HG03457 (cell line): ENCODE measurements around the gene CEACAM5.
"Not testable (repeated sequence)": the region's sequence is repeated elsewhere in the genome, so short reads cannot be mapped to it uniquely, and the experiment has no call there.

Source experiments
- ATAC-seq: cut with Tn5 transposase; IDR thresholded peaks from one replicate; pipeline ENCODE4 v1.9.1; 2021; ENCODE audit warnings: moderate number of reproducible peaks; ENCODE audit not compliant: unreplicated experiment

Gene CEACAM5

DNA sequence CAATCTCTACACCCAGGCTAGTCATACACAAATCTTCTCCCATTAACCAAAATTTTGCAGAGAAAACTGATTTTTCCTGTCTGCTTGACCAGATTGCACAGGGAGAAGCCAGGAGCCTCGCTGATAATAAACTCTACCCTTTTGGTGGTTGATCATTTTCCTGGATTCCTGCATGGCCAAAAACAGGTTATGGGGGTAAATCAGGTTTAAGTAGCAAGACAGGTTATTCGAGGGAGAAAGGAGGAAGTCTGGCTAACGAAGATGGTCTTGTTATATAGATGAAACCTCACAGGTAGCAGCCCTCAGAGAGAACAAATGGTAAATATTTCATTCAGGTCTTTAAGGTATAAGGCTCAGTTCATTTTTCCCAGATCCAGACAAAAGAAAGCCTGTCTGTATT lies 30.9 kb downstream of the CEACAM5 start:
- ATAC-seq, result no peak

DNA sequence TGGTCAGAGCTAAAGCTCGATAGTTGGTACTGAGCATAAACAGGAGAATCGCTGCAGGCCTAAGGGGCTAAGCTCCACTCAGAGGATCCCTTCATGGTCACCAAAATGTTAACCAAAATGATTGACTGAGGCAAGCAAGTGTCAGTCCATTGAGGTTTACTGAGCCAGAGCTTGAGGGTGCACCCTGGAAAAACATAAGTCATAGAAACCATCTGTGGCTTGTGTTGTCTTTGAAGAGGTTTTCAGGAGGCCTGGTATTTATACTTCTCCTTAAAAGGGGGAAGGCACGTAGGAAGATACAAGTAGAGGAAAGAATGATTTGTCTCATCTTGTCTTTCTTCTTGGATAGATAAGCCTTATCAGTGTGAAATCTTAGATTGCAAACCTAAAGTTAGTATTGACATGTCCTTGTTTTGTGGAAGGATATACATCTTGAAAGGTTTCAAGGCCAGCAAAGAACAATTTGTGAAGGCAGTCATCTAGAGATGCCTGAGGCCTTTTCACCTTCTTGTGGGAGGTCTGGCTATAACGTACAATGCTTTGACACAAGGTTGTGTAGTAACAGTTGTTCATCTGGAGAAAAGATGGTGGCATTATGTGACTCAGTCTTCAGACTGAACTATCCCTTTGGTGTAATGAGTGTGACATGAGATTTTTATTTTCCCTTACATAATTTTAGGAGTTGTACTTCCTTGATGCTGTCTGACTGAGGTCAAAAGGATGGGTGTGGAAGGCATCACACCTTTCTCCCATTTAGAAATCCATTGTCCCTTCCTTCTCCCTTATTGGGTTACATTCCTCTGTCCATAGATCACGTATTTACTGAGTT lies 32.2 kb downstream of the CEACAM5 start:
- ATAC-seq, result no peak

DNA sequence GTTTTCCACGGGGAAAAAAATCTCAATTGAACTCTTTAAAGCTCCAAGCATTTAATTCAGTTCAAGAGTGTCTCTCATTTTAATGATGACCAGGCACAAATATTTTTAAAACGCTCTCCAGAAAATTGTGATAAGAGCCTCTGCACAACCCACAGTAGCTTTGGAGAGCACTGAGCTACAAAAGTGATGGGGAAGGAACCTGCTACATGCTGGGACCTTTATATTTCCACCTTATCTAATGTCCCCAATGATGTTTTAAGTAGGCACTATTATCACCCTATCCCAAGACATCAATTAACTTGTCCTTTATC lies 32.8 kb downstream of the CEACAM5 start:
- no peak for ATAC-seq

DNA sequence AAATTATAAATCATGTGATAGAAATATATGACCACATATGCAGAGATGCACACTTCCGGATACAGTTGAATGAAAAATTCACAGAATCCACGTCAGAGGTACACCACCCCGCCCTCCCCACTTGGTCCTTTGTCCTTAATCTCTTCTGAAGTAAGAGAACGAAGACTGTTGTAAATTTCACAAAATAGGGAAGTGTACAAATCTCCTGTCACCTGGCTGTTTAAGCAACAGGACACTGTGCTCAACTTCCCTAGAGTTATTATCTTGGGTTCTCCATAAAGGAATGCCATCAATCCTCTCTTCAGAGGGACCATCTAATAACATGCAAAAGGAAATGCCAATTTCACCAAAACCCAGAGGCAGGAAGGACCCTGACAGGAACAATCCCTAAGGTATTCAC lies 36.4 kb downstream of the CEACAM5 start:
- no peak for ATAC-seq

DNA sequence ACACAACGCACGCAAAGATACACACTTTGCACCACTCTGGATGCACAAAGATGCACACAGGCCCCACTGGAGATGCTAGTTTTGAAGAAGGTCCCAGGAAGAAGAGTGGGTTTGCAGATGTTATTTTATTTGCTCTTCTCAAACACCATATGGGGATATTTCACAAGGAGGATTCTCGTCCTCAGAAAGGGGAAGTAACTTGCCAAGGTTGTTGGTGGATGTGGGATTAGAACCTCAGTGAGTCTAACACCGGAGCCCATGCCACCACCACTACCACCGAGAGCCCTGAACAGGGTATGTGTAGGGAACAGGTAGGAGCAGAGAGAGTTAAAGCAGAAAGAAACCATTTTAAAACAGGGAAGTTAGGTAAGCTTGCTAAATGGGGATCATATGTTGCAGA lies 37.3 kb downstream of the CEACAM5 start:
- ATAC-seq, result no peak

DNA sequence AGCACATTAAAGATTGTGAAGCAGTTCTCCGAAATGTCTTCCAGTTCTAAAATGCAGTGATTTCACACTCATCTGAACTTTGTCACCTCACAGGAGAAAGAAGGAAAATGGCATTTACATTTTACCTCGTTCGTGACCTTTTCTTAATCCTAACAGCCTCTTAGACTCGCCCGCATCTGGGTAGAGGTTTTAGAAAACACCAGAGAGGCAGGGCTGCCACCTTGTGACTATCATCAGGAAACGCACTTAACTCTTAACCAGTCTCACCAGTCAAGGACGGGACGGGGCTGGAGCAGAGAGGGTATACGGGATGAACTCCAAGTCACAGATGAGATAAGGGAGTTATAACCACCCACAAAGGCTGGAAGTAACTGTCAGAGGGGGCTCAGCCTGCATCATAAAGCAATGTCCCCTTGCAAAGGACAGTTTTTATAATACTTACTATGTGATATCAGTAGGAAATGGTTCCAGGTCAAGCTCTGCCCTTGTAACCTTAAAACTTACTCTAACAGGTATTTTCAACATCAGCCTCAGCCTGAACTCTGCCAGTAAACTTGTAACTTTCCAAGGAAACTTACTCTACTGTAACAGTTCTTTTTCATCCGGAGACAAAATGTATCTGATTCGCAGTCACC lies 38.3 kb downstream of the CEACAM5 start:
- ATAC-seq, result no peak

DNA sequence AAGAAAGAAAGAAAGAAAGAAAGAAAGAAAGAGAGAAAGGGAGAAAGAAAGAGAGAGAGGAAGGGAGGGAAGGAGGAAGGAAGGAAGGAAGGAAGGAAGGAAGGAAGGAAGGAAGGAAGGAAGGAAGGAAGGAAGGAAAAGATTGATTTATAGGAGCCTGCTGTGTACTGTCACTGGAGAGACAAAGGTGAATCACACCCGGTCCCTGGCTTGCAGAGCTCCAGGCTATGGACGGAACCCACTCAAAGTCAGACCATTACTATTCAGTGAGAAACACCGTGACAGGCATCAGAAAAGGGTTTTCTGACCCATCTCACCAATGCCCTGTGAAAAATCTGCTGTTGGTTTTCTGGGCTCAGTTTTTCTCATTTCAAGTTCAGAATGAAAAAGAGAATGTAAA lies 39.6 kb downstream of the CEACAM5 start:
- ATAC-seq, result no peak

DNA sequence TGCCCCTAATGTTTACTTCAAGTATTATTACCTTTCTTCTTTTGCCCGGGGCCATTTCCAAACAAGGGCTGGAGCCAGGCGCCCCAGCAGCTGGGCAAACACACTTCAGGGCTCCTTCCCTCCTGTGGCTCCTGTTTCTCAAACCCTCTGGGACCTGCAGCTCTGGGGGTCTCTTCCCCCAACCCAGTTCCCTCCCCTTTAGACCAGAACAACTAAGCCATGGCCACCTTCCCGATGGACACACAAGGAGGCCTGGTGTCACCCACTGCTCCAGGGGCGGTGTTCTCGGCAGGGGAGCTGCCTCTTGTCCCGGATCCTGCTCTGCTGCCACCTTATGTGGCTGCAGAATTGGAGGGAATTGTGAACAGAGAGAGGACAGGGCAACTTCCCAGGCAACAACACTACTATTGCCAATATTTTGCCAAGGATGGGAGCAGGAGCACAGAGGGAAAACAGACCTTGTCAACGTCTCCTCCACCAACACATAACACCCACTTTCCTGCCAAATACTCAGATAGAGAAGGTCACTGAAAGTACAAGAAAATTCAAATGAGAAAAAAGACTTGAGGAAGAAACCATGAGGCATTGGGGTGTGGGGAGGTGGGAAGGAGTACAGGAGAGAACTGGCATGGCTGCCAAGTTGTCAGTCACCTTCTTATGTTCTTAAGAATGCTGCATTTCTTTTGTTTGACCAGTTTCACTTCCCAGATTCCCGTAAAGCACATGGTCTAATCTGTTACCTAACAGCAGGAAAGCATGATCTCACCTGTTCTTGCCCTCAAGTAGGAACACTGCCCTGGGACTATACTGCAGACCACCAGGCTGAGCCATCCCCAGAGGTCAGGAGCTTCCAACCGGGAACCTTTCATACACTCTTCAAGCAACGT lies 42.1 kb downstream of the CEACAM5 start:
- not testable (repeated sequence) for ATAC-seq

DNA sequence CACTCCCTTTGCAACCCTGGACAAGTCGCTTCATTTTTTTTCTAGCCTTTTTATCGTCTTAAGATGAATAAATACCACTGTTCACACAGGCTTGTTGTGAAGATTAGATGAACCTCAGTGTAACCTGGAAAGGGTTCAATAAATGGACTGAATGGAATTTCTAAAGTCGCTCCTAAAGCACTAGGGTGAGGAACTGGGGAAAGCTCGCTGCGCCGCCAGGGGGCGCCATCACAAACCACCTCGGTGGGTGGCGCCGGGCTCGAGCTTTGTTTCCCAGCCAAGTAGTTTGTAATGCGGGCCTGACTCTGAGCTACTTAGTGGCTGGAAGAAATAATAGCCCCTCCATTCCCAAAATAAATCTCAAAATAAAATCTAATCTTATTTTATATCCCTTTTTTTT lies 44.7 kb downstream of the CEACAM5 start:
- ATAC-seq, result no peak

DNA sequence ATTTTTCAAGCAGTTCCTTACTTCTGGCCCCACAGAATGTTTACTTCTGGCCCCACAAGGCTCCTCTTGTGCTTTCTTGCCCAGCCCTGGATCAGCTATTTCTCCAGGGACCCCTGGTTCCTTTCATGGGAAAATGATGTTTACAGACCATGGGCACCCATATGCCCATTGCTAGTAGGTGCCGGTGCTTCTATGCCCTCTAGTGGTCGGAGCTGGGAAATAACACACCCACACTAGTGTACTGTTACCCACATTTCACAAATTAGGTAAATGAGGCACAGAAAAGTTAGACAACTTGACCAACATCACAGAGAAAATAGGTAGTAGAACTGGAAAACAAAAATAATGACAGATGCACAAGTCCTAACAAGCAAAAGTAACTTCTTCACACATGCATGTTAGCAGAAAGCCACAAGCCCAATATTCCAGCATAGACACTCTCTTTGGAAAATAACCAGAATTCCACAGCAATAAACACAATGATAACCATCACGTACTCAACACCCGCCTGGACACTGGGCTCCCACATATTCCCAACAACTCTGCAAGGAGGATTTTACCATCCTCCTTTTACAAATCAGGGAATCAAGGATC lies 45.6 kb downstream of the CEACAM5 start:
- no peak for ATAC-seq

DNA sequence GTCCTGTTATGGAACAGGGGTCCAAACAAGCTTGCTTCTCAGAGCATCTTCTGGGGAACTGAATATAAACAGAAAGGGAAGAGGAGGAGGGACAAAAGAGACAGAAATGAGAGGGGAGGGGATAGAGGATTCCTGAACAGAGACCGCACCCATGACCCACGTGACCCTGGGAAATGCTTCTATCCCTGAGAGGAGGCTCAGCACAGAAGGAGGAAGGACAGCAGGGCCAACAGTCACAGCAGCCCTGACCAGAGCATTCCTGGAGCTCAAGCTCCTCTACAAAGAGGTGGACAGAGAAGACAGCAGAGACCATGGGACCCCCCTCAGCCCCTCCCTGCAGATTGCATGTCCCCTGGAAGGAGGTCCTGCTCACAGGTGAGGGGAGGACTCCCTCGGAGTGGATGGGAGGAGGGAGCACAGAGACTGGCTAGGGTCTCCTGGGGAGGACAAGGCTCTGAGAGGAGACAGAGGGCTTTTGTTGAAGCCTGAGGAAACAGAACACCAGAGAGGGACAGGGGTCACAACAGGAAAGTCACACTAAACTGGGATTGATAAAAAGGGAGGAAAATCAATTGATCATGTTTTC lies 47.0 kb downstream of the CEACAM5 start, which contains the start of gene CEACAM6:
TSS of gene CEACAM6 (plus strand) at position 203 of the 586 bp plus-strand sequence. CDS start at position 312, 109 bp downstream.
- ATAC-seq, result no peak

DNA sequence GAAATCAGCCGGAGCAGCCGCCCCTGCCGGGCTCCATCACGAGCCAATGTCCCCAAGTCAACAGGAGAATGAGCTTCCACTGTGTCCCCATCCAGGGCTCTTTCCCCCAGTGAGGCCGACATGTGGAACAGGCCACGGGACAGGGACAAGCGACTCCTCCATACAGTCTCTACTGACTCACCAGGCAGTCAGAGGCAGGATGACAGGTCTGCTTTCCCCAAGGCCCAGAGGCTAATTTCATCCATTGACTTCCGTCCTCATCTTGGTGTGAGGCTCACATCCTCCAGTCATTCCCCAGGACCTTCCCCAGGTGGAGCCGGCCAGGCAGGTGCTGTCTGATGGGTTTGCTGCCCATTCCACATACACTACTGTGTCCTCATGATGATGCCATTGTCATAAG lies 50.4 kb downstream of the CEACAM5 start:
- no peak for ATAC-seq

DNA sequence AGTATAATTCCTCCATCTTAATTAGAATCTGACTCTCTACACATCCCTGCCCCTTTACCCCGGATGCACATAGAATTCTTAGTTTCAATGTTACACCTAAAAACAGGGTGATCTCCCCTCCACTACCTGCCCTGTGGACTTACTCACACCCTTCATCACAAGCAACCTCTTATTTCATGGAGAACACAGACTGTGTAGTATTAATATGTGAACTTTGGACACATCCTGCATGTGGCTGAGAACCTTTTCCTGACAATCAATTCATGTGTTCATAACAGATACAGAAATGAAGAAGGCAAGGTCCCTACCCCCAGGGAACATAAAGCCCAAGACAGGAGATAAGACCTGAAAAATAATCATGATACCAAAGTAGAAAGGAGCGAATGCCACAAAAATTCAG lies 58.7 kb downstream of the CEACAM5 start:
- no peak for ATAC-seq

DNA sequence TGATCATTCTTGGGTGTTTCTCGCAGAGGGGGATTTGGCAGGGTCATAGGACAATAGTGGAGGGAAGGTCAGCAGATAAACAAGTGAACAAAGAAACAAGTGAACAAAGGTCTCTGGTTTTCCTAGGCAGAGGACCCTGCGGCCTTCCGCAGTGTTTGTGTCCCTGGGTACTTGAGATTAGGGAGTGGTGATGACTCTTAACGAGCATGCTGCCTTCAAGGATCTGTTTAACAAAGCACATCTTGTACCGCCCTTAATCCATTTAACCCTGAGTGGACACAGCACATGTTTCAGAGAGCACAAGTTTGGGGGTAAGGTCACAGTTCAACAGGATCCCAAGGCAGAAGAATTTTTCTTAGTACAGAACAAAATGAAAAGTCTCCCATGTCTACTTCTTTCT lies 59.7 kb downstream of the CEACAM5 start:
- ATAC-seq, result not testable (repeated sequence)

DNA sequence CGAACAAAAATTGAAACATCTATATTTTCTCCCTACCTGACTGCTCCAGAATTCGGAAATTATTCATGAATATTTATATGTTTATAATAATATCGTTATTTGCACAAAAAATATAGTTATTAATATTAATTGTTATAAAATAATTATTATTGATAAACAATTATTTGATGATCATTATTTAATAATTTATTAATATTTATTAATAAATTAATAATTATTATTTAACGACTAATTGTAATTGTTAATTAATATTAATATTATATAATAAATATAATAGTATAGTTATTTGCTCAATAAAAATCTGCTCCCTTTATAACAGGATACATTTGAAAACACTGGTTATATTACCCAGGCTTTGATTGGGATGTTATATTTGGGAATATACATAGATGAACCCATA lies 61.2 kb downstream of the CEACAM5 start:
- no peak for ATAC-seq

DNA sequence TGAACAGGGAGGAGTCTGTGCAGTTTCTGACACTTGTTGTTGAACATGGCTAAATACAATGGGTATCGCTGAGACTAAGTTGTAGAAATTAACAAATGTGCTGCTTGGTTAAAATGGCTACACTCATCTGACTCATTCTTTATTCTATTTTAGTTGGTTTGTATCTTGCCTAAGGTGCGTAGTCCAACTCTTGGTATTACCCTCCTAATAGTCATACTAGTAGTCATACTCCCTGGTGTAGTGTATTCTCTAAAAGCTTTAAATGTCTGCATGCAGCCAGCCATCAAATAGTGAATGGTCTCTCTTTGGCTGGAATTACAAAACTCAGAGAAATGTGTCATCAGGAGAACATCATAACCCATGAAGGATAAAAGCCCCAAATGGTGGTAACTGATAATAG lies 63.0 kb downstream of the CEACAM5 start:
- ATAC-seq, result no peak

DNA sequence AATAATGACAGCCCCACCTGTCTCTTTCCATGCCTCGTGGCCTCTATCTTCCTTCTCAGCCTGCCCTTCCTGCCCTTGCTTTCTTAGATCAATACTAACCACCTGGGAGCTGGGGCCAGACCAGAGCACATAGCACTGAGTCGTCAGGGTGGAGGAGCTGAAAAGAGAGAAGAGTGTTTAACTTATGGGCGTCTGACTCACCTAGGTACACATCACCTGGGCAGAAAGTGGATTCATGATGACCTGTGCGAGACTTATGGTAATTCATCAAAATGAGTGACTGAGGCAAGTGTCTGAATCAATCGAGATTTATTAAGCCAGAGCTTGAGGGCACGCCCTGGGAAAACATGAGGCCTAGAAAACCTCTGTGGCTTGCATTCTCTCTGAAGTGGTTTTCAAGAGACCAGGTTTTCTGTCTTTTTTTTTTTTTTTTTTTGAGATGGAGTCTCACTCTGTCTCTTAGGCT lies 66.1 kb downstream of the CEACAM5 start:
- no peak for ATAC-seq

DNA sequence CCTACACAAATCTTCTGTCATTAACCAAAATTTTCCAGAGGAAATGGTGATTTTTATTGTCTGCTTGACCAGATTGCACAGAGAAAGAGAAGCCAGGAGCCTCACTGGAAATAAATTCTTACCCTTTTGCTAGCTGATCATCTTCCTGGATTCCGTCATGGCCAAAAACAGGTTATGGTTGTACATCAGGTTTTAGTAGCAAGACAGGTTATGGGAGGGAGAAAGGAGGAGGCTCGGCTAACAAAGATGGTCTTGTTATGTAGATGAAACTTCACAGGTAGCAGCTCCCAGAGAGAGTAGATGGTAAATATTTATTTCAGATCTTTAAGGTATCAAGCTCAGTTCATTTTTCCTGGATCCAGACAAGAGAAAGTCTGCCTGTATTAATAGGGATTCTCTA lies 68.3 kb downstream of the CEACAM5 start:
- no peak for ATAC-seq
